GM12891 (cell line): ENCODE results near the gene DUSP23.

Experiments
- PAX5 ChIP-seq: IDR thresholded peaks from 2 replicates; pipeline ENCODE4 v1.6.1; 2011; ENCODE audit warnings: low read length, moderate library complexity, mild to moderate bottlenecking; ENCODE audit not compliant: insufficient read depth, severe bottlenecking
- POLR2A ChIP-seq: IDR thresholded peaks from 2 replicates; pipeline ENCODE4 v1.6.1; 2011; ENCODE audit warnings: low read depth, low read length, control low read depth
- POLR2AphosphoS5 ChIP-seq: IDR thresholded peaks from 2 replicates; pipeline ENCODE4 v1.6.1; 2011; ENCODE audit warnings: low read depth, low read length, control low read depth
- POU2F2 ChIP-seq: IDR thresholded peaks from 2 replicates; pipeline ENCODE4 v1.6.1; 2011; ENCODE audit warnings: low read depth, mild to moderate bottlenecking, control low read depth, low read length, moderate library complexity
- SPI1 ChIP-seq: IDR thresholded peaks from 2 replicates; pipeline ENCODE4 v1.6.1; 2011; ENCODE audit warnings: low read depth, low read length, control low read depth
- TAF1 ChIP-seq: IDR thresholded peaks from 2 replicates; pipeline ENCODE4 v1.6.1; 2011; ENCODE audit warnings: low read depth, low read length, control low read depth

GRCh38 chr1:159755451-159756007, 25.2 kb upstream of the DUSP23 start:
- TF ChIP-seq POU2F2 (no peak), POLR2A (no peak), POLR2AphosphoS5 (no peak), TAF1 (no peak), PAX5 (no peak), SPI1 (no peak)
